Panc1 (cell line): ENCODE measurements around the gene DGCR8. TPM values are rescaled to one million over a fixed set of nuclear protein-coding genes. Genes with fewer than 3 reads are reported as not detected.

Source experiments
- ATAC-seq: fragments of 200-7000 bp; cut with Tn5 transposase; 2 replicates; pipeline ENCODE4 v1.9.1; 2020; ENCODE audit warnings: mild to moderate bottlenecking, moderate library complexity
- BruUV-seq: library from RNA; stranded (reverse); fragments of 400-500 nt; replicated peaks from 2 replicates; lab custom pipeline; 2021; lab: Mats Ljungman, UMichigan
- CTCF ChIA-PET: fragments of 300-600 bp; sonication (Branson Sonifier 250); formaldehyde crosslinking; loops from one replicate; lab custom pipeline; 2022; ENCODE audit warnings: antibody characterized with exemption; lab: Charles Lee
- POLR2A ChIA-PET: fragments of 300-600 bp; sonication (Branson Sonifier 250); formaldehyde crosslinking; loops from one replicate; lab custom pipeline; 2022; ENCODE audit warnings: antibody characterized with exemption; lab: Charles Lee
- DNase-seq: peaks from one replicate; pipeline ENCODE4 v3.0.0-alpha.2; 2010; ENCODE audit warnings: low read depth, low spot score
- H3K27ac ChIP-seq: 2 replicates; pipeline ENCODE4 v1.5.1; 2011; ENCODE audit warnings: mild to moderate bottlenecking, low read length, inconsistent platforms
- H3K27me3 ChIP-seq: fragments of 200-500 bp; sonication (Bioruptor generic); 2 replicates; pipeline ENCODE4 v1.6.0; 2014; ENCODE audit warnings: low read length, inconsistent platforms; ENCODE audit not compliant: control insufficient read depth, insufficient read depth
- H3K36me3 ChIP-seq: fragments of 200-500 bp; sonication (Bioruptor generic); 2 replicates; pipeline ENCODE4 v1.5.1; 2014; ENCODE audit warnings: inconsistent platforms, mild to moderate bottlenecking, low read length, moderate library complexity; ENCODE audit not compliant: control insufficient read depth, insufficient read depth
- H3K4me1 ChIP-seq: 2 replicates; pipeline ENCODE4 v1.5.1; 2011; ENCODE audit warnings: inconsistent platforms, mild to moderate bottlenecking, low read length, moderate library complexity; ENCODE audit not compliant: control insufficient read depth, insufficient read depth
- H3K4me3 ChIP-seq, 2 experiments: 2 replicates each; pipeline ENCODE4 v1.5.1; 2011 to 2012; ENCODE audit warnings: low read depth in 2 of 2, low read length in 2 of 2, mild to moderate bottlenecking in 2 of 2, inconsistent platforms in 1 of 2, moderate library complexity in 1 of 2
- H3K9me3 ChIP-seq: fragments of 200-500 bp; sonication (Bioruptor generic); 2 replicates; pipeline ENCODE4 v1.5.1; 2014; ENCODE audit warnings: low read depth, mild to moderate bottlenecking, inconsistent platforms, low read length, moderate library complexity; ENCODE audit not compliant: control insufficient read depth, insufficient read depth
- CTCF ChIP-seq: fragments of 450-650 bp; IDR thresholded peaks from 2 replicates; pipeline ENCODE4 v1.5.1; 2017; ENCODE audit warnings: mild to moderate bottlenecking
- POLR2AphosphoS5 ChIP-seq: IDR thresholded peaks from 2 replicates; pipeline ENCODE4 v1.6.1; 2012; ENCODE audit warnings: mild to moderate bottlenecking, low read depth, low read length, moderate library complexity
- REST ChIP-seq, 2 experiments: IDR thresholded peaks; 2 replicates each; pipeline ENCODE4 v1.6.1; 2011 to 2012; ENCODE audit warnings: low read depth in 2 of 2, control low read depth in 1 of 2, low read length in 1 of 2, mild to moderate bottlenecking in 1 of 2, moderate library complexity in 1 of 2; ENCODE audit not compliant: insufficient read depth in 1 of 2
- SIN3A ChIP-seq: IDR thresholded peaks from 2 replicates; pipeline ENCODE4 v1.6.1; 2012; ENCODE audit warnings: low read depth, mild to moderate bottlenecking, low read length, moderate library complexity, borderline replicate concordance; ENCODE audit not compliant: insufficient read depth
- TCF7L2 ChIP-seq: IDR thresholded peaks from 2 replicates; pipeline ENCODE4 v1.6.1; 2011; ENCODE audit warnings: mild to moderate bottlenecking, low read depth, low read length, inconsistent platforms
- in situ Hi-C: cut with HindIII; loops from 2 replicates; pipeline ENCODE4 v1.10.0; 2016; ENCODE audit warnings: low sequenced_read_pairs, low pct_unique_long_range_greater_than_20kb
- intact Hi-C: fragments of 100-400 bp; cut with micrococcal nuclease; formaldehyde crosslinking; loops from one replicate; pipeline ENCODE4 v1.10.0; 2022; ENCODE audit not compliant: unreplicated experiment
- total RNA-seq: library from RNA; stranded (reverse); gene quantifications from one replicate; pipeline ENCODE4 v1.2.1, GENCODE V29; 2021; ENCODE audit not compliant: unreplicated experiment

The DGCR8 gene
- total RNA-seq, 1 experiment from 2014 or later = 35.0 TPM

- Histone ChIP-seq H3K9me3 (no peaks in the 10 kb centered on the region), H3K4me3 (no peak overlapping the region), H3K36me3 (no peaks in the 10 kb centered on the region), H3K4me1 (no peaks in the 10 kb centered on the region), H3K27me3 (no peaks in the 10 kb centered on the region), H3K27ac (no peak overlapping the region)
- in situ Hi-C loops = no loop called here
- intact Hi-C loops = no loop called here
- BruUV-seq = no TSS peak
- CTCF ChIA-PET = no interaction called here
- TF ChIP-seq SIN3A (no peak), REST (IDR thresholded peaks at IDR 0.05; ENCODE audit: insufficient read depth in 1 of 2, low read depth in 2 of 2, low read length in 1 of 2) (no peak), CTCF (no peak), TCF7L2 (no peak), POLR2AphosphoS5 (no peak)
- POLR2A ChIA-PET = no interaction called here
- DNase-seq (no peak), ATAC-seq (no peak)
These were observed 16.5 kb upstream of the DGCR8 start for GRCh38 chr22:20063271-20064139.

- ChIA-PET CTCF (no interaction called here), POLR2A (no interaction called here)
- in situ Hi-C loops = no loop called here
These were observed 15.9 kb upstream of the DGCR8 start for GRCh38 chr22:20064140-20064480.

More at GRCh38 chr22:20064140-20064480, 15.9 kb upstream of the DGCR8 start:
- no peaks in the 10 kb centered on the region for H3K36me3 ChIP-seq
- intact Hi-C loops = no loop called here
- TF ChIP-seq CTCF = no peak
- no TSS peak for BruUV-seq
- H3K4me1 ChIP-seq = no peaks in the 10 kb centered on the region
- H3K27me3 ChIP-seq = no peaks in the 10 kb centered on the region
- ATAC-seq (no peak), DNase-seq (no peak)
- no peak overlapping the region for H3K27ac ChIP-seq
- no peak overlapping the region for H3K4me3 ChIP-seq
- H3K9me3 ChIP-seq = no peaks in the 10 kb centered on the region
